ENCODE results near the gene SETD1A.

Gene SETD1A

DNA sequence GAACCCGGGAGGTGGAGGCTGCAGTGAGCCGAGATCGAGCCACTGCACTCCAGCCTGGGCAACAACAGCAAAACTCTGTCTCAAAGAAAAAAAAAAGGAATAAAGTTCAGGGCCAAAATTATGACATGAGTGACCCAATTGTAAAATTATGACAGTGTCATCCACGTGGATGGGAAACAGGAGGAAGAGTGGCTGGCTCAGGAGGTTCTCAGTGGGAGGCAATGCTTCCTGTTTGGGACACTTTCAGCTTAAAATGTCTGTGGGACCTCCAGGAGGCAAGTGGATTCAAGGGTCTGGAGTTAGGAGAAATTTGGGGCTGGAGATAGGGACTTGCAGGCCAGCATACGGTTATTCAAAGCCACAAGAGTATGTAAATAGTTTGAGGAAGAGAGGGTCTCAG, 67.8 kb downstream of the SETD1A start:
- no peak for DNase-seq

DNA sequence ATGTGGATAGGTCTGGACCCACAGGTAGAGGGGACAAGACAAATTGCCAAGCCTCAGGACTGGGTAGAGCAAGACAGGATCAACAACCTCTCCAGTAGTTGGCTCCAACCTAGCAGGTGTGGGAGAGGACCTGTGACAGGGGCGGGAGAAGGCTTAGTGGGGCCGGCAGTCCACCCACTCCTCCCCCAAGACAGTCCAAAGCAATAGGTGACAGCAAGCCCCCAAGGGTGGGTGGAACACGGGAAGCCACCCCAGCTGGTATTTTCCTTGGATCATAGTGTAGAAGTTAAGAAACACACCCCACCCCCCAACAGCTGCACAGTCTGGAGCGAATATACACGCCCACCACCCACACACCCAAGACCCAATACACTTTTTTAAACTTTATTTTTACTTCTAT, 71.7 kb downstream of the SETD1A start:
- no peak for DNase-seq

DNA sequence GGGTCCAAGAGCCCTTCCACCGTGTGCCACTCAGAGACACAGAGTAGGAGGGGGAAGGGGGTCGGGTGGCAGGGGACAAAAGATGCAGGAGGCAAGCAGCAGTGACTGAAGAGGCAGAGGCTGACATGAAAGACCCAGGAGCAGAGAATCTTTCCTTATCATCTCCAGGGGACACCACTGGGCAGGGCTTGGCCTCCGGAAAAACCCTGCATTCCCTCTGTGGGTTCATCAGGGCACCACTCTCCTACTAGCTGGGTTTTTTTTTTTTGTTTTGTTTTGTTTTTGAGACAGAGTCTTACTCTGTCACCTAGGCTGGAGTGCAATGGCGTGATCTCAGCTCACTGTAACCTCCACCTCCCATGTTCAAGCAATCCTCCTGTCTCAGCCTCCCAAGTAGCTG, 73.7 kb downstream of the SETD1A start:
- no peak for DNase-seq

DNA sequence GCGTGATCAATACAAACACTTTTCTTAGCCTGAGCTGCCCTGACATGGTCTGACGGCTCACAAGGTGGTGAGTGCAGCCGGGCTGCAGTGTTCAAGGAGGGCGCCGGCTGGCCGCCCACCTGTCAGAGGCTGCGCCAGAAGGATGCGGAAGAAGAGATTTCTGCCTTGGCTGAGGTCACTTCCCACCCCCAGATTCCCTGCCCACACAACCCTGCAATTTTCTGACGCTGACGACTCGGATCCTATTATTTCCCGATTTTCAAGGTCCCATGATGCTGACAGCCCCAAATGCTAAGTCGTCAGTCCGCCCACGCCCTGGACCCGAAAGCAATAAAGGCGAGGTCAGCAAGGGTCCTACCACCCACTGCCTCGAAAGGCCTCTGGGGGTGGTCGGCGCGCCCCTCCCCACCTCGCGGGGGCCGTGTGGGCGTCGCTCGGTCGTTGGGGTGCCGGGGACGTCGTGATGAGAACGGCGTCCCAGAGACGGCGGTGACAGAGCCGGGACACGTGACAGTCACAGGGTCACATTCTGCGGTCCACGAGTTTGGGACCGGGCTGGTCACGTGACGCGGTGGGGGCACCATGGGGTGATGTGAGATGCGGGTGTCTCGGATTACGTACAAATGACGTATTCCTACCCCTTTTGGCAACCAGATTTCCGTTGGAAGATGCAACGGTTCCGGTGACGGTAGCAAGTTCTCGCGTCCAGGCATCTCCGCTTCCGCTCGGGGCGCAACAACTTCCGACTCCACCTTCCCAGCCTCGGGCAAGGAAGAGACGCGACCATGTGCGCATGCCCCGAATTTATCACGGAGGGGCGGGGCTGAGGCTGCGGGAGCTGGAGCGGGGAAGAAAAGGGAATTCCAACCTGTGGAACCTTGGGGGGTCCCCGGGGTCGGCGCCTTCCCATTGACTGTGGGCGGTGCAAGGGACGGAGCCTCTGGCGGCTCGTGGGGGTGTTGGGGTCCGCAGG, 75.5 kb downstream of the SETD1A start, which contains the start of gene STX4:
STX4 (plus strand) TSS at position 823 of the 973 bp plus-strand sequence. CDS start 248 bp downstream, outside the sequence.
- DNase-seq, result peak; percentile 96 to 97

DNA sequence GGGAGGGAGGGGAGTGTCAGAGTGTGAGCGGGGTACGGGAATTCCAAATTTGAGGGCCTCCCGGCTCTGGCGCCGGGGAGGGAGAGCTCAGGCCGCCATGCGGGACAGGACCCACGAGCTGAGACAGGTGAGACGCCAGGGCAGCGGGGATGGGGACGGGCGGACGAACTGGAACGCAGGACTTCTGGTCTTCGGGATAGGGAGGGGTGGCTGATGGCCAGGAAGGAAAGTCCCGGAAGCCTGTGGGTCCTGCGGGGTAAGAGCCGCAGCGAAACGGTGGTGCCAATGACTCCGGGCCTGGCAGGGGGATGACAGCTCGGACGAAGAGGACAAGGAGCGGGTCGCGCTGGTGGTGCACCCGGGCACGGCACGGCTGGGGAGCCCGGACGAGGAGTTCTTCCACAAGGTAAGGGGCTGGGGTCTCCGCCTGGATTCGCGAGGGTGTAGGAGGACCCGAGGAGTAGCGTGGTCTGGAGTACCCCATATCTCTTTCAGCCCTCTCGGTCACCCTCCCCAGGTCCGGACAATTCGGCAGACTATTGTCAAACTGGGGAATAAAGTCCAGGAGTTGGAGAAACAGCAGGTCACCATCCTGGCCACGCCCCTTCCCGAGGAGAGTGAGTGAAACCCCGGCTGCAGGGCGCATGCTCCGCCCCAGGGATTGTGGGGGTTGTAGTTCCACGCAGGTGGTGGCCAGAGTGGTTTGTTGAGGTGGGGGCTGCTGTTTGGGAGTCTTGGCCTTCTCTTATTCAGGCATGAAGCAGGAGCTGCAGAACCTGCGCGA, 76.3 kb downstream of the SETD1A start:
- peak; percentile 70 to 82 for DNase-seq

All from hippocampal formation (tissue), 2 donors.